HCT116 (cell line): Measurements from ENCODE around the gene TAF4B. TPM values are rescaled to one million over a fixed set of nuclear protein-coding genes. Genes with fewer than 3 reads are reported as not detected.
"Not testable (repeated sequence)": the region's sequence is repeated elsewhere in the genome, so short reads cannot be mapped to it uniquely, and the experiment has no call there.

ENCODE experiments used
- ATAC-seq: fragments of 200-7000 bp; cut with Tn5 transposase; 2 replicates; pipeline ENCODE4 v1.9.1; 2020; ENCODE audit warnings: mild to moderate bottlenecking, moderate library complexity
- BruUV-seq: library from RNA; stranded (reverse); fragments of 400-500 nt; replicated peaks from 2 replicates; lab custom pipeline; 2021; lab: Mats Ljungman, UMichigan
- CTCF ChIA-PET: fragments of 300-600 bp; sonication (Branson Sonifier 250); formaldehyde crosslinking; loops from one replicate; lab custom pipeline; 2021; ENCODE audit warnings: antibody characterized with exemption; lab: Charles Lee
- POLR2A ChIA-PET: fragments of 300-600, 350-600 bp; sonication (Branson Sonifier 250); formaldehyde crosslinking; loops from one replicate; lab custom pipeline; 2021; ENCODE audit warnings: antibody characterized with exemption; lab: Charles Lee
- RAD21 ChIA-PET, 2 experiments: fragments of 300-600 bp; sonication (Branson Sonifier 250); formaldehyde crosslinking; loops; one replicate each; lab custom pipeline; 2023; ENCODE audit warnings: low total read pairs in 2 of 2; ENCODE audit not compliant: uncharacterized antibody in 2 of 2, unreplicated experiment in 2 of 2, low non-redundant PET in 1 of 2; lab: Charles Lee
- DNase-seq: peaks from one replicate; pipeline ENCODE4 v3.0.0-alpha.2; 2010; ENCODE audit warnings: low read depth, low spot score
- H2AFZ ChIP-seq: fragments of 200-600 bp; shearing (Covaris generic), sonication (generic); 2 replicates; pipeline ENCODE4 v1.6.1; 2017; ENCODE audit warnings: low read depth, mixed run types, mixed read lengths, antibody characterized with exemption, low read length; ENCODE audit not compliant: poor library complexity, severe bottlenecking
- H3K27ac ChIP-seq: 2 replicates; pipeline ENCODE4 v1.5.1; 2012; ENCODE audit warnings: low read depth, low read length
- H3K27me3 ChIP-seq: fragments of 200-600 bp; sonication (generic); 2 replicates; pipeline ENCODE4 v1.6.1; 2016; ENCODE audit warnings: mixed run types, low read length, mixed read lengths; ENCODE audit not compliant: insufficient read depth
- H3K36me3 ChIP-seq, 2 experiments: fragments of 200-500 bp in 1 of 2; fragments of 200-600 bp in 1 of 2; sonication (Bioruptor generic) in 1 of 2; sonication (generic) in 1 of 2; 2 replicates each; pipeline versions ENCODE4 v1.5.1 to v1.6.1; 2014 to 2016; ENCODE audit warnings: low read length in 2 of 2, inconsistent platforms in 1 of 2, mixed read lengths in 1 of 2, mixed run types in 1 of 2; ENCODE audit not compliant: insufficient read depth in 2 of 2, control insufficient read depth in 1 of 2
- H3K4me1 ChIP-seq, 2 experiments: fragments of 200-600 bp in 1 of 2; sonication (generic) in 1 of 2; 2 replicates each; pipeline versions ENCODE4 v1.5.1 to v1.6.1; 2012 to 2017; ENCODE audit warnings: low read length in 2 of 2, inconsistent platforms in 1 of 2, mild to moderate bottlenecking in 1 of 2, mixed read lengths in 1 of 2, mixed run types in 1 of 2, moderate library complexity in 1 of 2; ENCODE audit not compliant: insufficient read depth in 2 of 2, control insufficient read depth in 1 of 2
- H3K4me2 ChIP-seq: fragments of 200-600 bp; sonication (generic); 2 replicates; pipeline ENCODE4 v1.6.1; 2017; ENCODE audit warnings: mixed run types, low read length, mixed read lengths
- H3K4me3 ChIP-seq, 2 experiments: fragments of 200-600 bp in 1 of 2; sonication (generic) in 1 of 2; replicated peaks in 1 of 2; 2 replicates each; pipeline ENCODE4 v1.5.1; 2011 to 2016; ENCODE audit warnings: low read length in 2 of 2, control low read depth in 1 of 2, low read depth in 1 of 2, mild to moderate bottlenecking in 1 of 2, mixed read lengths in 1 of 2, mixed run types in 1 of 2
- H3K79me2 ChIP-seq: fragments of 200-600 bp; sonication (generic); 2 replicates; pipeline ENCODE4 v1.6.1; 2017; ENCODE audit warnings: mild to moderate bottlenecking, mixed run types, low read length, moderate library complexity, mixed read lengths; ENCODE audit not compliant: insufficient read depth
- H3K9ac ChIP-seq: fragments of 200-600 bp; sonication (generic); 2 replicates; pipeline ENCODE4 v1.6.1; 2016; ENCODE audit warnings: low read length, mixed read lengths
- H3K9me2 ChIP-seq: fragments of 200-600 bp; sonication (generic), shearing (Covaris generic); 2 replicates; pipeline ENCODE4 v1.6.1; 2017; ENCODE audit warnings: mixed run types, mild to moderate bottlenecking, moderate library complexity; ENCODE audit not compliant: insufficient read depth
- H3K9me3 ChIP-seq, 2 experiments: fragments of 200-500 bp in 1 of 2; fragments of 200-600 bp in 1 of 2; sonication (Bioruptor generic) in 1 of 2; sonication (generic) in 1 of 2; 2 replicates each; pipeline ENCODE4 v1.6.1; 2014 to 2017; ENCODE audit warnings: low read length in 2 of 2, mixed read lengths in 2 of 2, inconsistent platforms in 1 of 2, low read depth in 1 of 2, mild to moderate bottlenecking in 1 of 2, mixed run types in 1 of 2, moderate library complexity in 1 of 2; ENCODE audit not compliant: control insufficient read depth in 1 of 2, insufficient read depth in 1 of 2
- H4K20me1 ChIP-seq: fragments of 200-600 bp; sonication (generic), shearing (Covaris generic); 2 replicates; pipeline ENCODE4 v1.6.1; 2017; ENCODE audit warnings: mixed run types, mild to moderate bottlenecking, moderate library complexity; ENCODE audit not compliant: insufficient read depth
- intact Hi-C: fragments of 100-400 bp; cut with micrococcal nuclease; formaldehyde crosslinking; loops from 2 replicates; pipeline ENCODE4 v1.10.0; 2022
- total RNA-seq: library from RNA; stranded (reverse); gene quantifications from one replicate; pipeline ENCODE4 v1.2.1, GENCODE V29; 2021; ENCODE audit not compliant: unreplicated experiment

TAF4B gene
- total RNA-seq, 1 experiment from 2014 or later = 17.8 TPM

DNA sequence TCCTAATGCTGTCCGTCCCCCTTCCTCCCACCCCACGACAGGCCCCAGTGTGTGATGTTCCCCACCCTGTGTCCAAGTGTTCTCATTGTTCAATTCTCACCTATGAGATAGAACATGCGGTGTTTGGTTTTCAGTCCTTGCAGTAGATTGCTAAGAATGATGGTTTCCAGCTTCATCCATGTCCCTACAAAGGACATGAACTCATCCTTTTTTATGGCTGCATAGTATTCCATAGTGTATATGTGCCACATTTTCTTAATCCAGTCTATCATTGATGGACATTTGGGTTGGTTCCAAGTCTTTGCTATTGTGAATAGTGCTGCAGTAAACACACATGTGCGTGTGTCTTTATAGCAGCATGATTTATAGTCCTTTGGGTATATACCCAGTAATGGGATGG is 12.5 kb downstream of the TAF4B start:
- H4K20me1 ChIP-seq, H3K4me3 ChIP-seq, DNase-seq, H3K4me2 ChIP-seq, H3K9ac ChIP-seq, H2AFZ ChIP-seq, H3K36me3 ChIP-seq, POLR2A ChIA-PET, RAD21 ChIA-PET, ATAC-seq, intact Hi-C loops, BruUV-seq, H3K4me1 ChIP-seq, CTCF ChIA-PET, H3K9me2 ChIP-seq, H3K27ac ChIP-seq, H3K9me3 ChIP-seq, H3K27me3 ChIP-seq: not testable (repeated sequence)
- peaks cover 35% of the 10 kb centered on the region for H3K79me2 ChIP-seq

DNA sequence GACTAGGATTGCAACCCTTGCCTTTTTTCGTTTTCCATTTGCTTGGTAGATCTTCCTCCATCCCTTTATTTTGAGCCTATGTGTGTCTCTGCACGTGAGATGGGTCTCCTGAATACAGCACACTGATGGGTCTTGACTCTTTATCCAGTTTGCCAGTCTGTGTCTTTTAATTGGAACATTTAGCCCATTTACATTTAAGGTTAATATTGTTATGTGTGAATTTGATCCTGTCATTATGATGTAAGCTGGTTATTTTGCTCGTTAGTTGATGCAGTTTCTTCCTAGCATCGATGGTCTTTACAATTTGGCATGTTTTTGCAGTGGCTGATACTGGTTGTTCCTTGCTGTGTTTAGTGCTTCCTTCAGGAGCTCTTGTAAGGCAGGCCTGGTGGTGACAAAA is 16.1 kb downstream of the TAF4B start:
- RAD21 ChIA-PET, H2AFZ ChIP-seq, POLR2A ChIA-PET, CTCF ChIA-PET, DNase-seq, H3K9ac ChIP-seq, H3K27me3 ChIP-seq, H3K27ac ChIP-seq, BruUV-seq, H3K9me3 ChIP-seq, H3K36me3 ChIP-seq, ATAC-seq, H3K4me2 ChIP-seq, H3K4me1 ChIP-seq, intact Hi-C loops, H3K9me2 ChIP-seq, H4K20me1 ChIP-seq, H3K4me3 ChIP-seq: not testable (repeated sequence)
- H3K79me2 ChIP-seq = peaks cover 40% of the 10 kb centered on the region

DNA sequence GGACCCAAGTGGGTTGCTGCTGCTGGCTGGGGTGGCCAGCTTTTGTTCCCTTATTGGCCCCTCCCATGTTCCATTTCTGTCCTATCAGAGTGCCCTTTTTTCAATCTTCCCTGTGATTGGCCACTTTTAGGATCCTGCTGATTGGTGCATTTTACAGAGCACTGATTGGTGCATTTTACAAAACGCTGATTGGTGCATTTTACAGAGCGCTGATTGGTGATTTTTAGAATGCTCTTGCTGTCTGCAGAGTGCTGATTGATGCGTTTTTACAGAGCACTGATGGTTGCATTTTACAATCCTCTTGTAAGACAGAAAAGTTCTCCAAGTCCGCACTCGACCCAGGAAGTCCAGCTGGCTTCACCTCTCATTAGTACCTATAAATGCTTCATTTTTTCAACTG is 19.2 kb downstream of the TAF4B start:
- H3K27ac ChIP-seq, POLR2A ChIA-PET, H3K4me3 ChIP-seq, H3K27me3 ChIP-seq, DNase-seq, H3K4me2 ChIP-seq, H3K9ac ChIP-seq, ATAC-seq, H4K20me1 ChIP-seq, RAD21 ChIA-PET, H2AFZ ChIP-seq, H3K4me1 ChIP-seq, H3K9me3 ChIP-seq, H3K36me3 ChIP-seq, intact Hi-C loops, BruUV-seq, CTCF ChIA-PET, H3K9me2 ChIP-seq: not testable (repeated sequence)
- peaks cover 40% of the 10 kb centered on the region for H3K79me2 ChIP-seq
